Activated CD8-positive, alpha-beta memory T cell treated with anti-CD3 and anti-CD28 coated beads, Interleukin-2, amount 50 U/mL, for 24 hours (primary cell): Measurements from ENCODE around the gene MAP1B.

Experiments used
- DNase-seq: peaks from one replicate; pipeline ENCODE4 v3.0.0-alpha.2; 2020; ENCODE audit errors: extremely low read depth

Gene MAP1B

GRCh38 chr5:72096602-72097188 is 10.6 kb upstream of the MAP1B start:
- no peak for DNase-seq

DNA sequence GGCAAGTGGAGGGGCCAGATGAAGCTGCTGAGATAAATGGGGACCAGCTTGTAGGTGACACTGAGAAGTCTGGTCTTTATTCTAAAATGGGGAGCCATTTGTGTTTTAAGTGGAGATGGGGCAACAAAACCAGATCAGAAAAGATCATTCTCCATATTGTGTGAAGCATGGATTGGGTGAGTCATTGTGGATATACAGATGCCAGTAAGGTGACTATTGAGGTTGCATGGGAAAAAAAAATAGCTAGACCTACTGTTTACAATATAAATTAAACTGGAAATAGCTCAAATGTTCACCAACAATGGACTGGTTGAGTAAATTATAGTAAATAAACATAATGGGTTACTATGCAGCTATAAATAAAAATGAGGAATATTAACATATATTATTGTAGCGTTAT is 5.4 kb upstream of the MAP1B start:
- DNase-seq = no peak

DNA sequence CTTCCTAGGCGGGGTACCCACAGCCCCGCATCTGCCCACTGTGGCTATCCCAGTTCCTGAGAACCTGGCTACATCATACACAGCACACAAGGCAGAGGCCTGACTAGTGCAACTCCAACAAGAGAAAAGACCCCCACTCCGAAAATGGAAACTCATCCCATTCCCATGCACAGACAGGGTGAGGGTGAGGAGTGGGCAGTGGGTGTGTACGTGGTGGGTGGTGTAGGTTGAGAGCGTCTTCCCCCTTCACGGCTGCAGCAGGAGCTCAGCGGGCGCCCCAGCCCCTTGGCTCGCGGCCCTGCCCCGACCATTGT is 501 bp upstream of the MAP1B start:
- no peak for DNase-seq

DNA sequence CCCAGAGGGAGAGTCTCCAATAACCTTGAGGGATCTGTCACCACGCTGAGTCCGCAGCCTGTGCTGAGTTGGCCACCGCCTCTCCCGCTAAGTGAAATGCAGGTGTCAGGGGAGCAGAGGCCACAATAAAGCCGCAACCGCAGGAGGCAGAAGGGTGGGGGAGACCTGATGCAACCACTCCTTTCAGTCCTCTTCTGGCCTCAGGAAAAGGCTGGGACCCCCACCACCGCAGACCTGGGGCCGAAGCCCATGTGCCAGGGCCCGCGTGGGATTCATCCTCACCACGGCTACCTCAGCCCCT is 576 bp downstream of the MAP1B start:
- no peak for DNase-seq

DNA sequence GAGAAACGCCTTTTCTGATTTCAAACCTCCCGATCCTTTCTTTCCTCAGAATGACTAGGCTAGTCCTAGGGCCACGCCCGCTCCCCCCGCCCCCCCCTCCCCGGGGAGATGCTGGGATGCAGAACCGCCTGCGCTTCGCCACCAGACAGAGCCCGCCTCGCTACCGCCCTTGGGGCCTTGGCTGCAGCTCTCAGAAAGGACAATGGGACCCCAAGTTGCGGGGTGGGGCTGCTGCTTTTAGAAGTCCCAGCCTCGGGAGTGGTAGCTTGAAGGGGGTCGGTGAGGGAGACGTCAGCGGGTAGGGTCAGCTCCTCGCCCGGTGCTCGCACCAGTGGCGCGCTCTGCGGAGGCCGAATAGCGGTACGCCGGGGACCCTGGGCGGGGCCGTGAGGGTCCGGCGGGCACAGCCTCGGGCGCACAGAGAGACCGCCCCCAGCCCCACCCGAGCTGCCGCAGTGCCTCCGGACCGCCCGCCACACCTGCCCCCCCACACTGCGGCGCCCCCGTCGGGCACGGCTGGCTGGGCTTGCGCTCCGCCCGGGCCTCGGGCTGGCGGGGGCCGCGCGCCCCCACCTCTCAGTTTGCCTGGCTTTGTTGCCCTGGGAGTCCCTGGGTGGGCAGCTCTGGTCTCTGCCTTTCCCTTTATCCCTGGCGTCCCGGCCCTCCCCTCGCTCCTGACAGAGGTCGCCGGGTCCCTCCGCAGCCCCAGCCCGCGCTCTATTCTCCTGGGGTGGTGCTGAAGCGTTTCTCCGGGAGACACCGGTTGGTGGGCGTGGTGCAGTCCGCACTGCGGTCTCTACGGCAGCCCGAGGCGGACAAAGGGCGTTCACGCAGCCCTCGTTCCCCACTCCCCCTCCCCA is 1.2 kb downstream of the MAP1B start:
- no peak for DNase-seq

GRCh38 chr5:72109062-72109411 is 1.8 kb downstream of the MAP1B start:
- no peak for DNase-seq

GRCh38 chr5:72109625-72110024 is 2.4 kb downstream of the MAP1B start:
- no peak for DNase-seq

DNA sequence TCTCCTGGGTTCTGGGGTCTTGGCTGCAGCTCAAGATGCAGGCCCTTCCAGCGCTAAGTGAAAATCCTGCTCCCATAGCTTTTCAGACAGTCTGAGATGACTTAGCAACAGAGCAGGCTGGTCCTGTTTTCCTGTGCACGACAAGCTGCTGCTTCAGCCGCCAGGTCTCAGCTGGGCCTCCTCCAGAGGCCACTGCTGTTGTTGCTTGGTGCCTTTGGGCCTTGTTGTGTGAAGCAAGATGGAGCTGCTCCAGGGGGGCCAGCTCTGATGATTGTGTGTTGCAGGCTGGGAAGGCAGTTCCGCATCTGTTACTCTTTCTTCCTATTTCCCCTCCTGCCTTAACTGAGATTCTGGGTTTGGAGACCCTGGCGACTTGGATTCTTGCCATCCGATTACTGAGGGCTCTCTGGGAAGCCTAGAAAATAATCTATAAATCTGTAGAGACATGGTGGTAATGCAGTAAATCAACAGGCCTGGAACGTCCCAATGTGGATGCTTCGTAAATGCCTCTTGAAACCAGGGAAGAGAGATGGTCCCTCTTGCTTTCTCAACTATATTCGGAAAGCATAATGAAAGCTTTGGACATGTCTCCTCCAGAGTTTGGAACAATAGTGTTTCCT is 3.2 kb downstream of the MAP1B start:
- DNase-seq = no peak

GRCh38 chr5:72112389-72112788 is 5.1 kb downstream of the MAP1B start:
- no peak for DNase-seq

GRCh38 chr5:72114629-72115028 is 7.4 kb downstream of the MAP1B start:
- no peak for DNase-seq

- no peak for DNase-seq
Observed at GRCh38 chr5:72115296-72115695, 8.0 kb downstream of the MAP1B start.

GRCh38 chr5:72117307-72117706 is 10.0 kb downstream of the MAP1B start:
- no peak for DNase-seq

DNA sequence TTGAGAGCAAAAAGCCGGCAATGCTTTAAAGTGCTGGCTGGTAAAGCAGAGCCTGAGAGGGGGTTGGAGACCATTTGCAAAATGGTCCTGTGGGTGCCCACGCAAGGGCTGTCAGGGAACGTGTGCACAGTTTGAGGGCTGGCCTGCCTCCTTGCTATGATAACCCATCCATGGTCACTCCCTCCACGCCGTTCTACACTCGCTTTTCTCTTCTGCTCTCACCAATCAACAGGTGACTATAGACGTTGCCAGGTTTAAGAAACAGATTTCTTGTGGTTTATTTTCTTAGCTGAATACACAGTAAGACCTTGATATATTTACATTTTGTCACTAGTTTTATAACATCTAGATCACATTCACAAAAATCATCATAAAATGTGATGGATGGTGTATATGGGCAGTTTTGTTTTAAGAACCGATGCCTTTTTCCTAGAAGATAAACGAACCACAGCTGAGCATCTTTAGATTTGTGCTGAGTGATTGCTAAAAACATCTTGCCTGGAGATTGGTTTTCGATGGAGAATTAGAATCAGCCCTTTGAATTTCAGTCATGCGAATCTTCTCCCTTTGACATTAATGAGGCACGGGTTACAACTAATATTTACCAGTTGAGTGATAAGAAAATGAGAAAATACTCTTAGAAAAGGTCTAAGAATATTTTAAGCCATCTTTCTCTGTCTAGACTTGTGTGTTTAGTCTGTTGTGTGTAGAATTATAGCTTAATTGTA is 13.9 kb downstream of the MAP1B start:
- DNase-seq = no peak

GRCh38 chr5:72121780-72122445 is 14.6 kb downstream of the MAP1B start:
- no peak for DNase-seq

- no peak for DNase-seq
Observed at GRCh38 chr5:72122602-72123001, 15.3 kb downstream of the MAP1B start.

DNA sequence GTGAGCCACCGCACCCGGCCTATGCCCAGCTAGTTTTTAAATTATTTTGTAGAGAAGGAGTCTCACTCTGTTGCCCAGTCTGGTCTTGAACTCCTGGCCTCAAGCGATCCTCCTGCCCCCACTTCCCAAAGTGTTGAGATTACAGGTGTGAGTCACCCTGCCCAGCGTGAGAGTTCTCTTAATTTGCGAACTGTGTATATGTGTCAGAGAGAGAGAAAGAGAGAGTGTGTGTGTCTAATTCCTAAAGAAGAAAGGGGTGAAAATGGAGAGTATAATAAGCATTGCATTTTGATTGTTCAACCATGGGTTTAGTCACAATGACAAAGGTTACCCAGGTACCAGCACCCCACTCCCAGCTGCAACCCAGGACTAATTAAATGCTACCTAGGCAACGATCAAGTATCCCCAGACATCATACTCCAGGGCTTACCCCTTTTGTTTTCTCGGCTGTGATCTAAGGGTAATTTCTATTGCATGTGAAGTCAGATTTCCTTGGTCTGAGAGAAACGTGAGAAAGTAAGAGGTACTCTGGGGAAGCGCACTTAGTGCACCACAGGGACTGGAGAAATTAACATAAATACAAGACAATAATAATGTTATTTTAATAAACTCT is 16.6 kb downstream of the MAP1B start:
- DNase-seq = no peak

DNA sequence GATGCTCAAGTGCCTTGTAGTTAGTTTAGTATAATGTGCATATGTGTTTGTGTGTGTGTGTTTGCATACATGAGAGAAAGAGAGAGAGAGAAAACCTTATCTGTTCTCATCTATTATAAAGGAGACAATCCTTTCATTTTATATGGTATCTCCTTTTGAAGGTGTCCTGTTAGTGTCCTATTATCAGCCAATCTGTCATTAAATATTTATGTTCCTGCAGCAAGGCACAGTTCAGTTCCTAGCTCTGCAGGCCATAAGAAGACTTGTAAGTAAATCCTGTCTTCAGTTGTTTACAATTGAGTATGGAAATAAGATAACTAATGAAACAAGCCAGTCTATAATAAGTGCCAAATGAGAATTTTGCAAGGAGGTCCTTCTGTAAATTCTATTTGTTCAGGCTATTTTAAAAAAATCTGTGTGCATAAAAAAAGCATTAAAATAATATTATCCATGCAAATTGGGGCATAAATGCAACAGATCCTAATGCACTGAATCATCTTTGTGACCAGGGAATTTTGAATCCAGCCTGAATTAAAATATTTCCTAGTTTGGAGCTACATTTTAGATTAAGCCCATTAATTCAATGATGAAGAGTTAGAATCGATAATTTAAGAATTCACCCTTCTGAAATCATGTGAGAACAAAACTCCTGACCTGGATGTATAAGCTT is 18.1 kb downstream of the MAP1B start:
- DNase-seq = no peak

- no peak for DNase-seq
Observed at GRCh38 chr5:72125941-72126620, 18.8 kb downstream of the MAP1B start.

GRCh38 chr5:72126796-72127195 is 19.5 kb downstream of the MAP1B start:
- no peak for DNase-seq

GRCh38 chr5:72129725-72130124 is 22.4 kb downstream of the MAP1B start:
- DNase-seq = no peak

DNA sequence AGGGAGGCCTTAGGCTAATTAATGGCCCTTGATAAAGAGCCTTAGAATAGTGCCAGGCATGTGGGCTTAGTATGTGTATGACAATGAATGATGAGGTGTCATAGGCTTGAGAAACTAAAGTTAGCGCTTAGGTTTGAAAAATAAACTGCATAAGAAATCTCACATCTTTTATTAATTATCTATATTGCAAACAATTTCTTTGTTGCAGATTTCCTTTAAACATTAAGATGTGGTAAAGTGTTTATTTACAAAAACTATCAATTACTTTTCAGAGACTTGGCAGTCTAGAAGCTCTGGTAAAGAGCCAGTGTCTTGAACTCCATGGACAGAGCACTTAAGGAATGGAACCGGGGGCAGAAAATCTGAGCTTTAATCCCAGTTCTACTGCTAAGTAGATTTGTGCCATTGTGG is 23.1 kb downstream of the MAP1B start:
- DNase-seq = no peak
